ENCODE data around the gene OVOL1.

DNA sequence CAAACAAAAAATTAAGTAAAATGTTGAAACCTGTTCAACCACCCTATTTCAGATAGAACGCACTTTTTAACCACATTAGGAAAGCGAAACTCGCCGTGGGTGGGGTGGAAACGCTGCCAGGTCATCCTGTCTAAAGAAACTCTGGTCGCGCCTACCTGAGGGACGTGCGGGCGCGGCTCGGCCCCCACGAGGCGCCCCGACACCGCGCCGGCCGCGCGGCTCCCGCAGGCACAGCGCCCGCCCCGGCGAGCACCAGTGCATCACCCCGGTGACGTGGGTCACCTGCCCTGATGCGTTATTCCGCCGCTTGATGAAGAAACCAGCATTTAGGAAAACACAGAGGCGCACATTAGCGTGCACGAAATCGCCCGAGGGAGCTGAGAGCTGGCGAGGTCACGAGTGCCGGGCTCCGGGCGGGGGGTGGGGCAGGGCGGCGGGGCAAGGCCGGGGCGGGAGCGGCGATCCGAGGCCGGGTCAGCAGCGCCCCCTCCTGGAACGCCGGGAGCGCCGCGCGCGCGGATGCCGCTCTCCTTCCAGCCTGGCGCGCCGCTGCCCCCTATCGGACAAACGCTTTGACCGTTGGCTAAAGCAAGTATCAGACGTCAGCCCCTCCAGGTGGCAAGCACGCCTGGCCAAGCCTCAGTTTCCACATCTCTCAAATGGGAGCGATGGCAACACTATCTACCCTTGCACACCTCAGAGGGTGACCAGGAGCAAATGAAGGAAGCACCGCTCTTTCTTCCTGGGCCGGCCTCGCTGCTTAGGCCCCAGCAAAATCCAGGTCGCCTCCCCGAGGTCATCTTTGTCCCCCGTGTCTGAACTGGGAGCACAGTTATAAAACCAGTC is 31.2 kb downstream of the OVOL1 start:
- TF ChIP-seq, protein P1, sequence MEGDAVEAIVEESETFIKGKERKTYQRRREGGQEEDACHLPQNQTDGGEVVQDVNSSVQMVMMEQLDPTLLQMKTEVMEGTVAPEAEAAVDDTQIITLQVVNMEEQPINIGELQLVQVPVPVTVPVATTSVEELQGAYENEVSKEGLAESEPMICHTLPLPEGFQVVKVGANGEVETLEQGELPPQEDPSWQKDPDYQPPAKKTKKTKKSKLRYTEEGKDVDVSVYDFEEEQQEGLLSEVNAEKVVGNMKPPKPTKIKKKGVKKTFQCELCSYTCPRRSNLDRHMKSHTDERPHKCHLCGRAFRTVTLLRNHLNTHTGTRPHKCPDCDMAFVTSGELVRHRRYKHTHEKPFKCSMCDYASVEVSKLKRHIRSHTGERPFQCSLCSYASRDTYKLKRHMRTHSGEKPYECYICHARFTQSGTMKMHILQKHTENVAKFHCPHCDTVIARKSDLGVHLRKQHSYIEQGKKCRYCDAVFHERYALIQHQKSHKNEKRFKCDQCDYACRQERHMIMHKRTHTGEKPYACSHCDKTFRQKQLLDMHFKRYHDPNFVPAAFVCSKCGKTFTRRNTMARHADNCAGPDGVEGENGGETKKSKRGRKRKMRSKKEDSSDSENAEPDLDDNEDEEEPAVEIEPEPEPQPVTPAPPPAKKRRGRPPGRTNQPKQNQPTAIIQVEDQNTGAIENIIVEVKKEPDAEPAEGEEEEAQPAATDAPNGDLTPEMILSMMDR (conservative IDR thresholded peaks at IDR 0.05 in 1 of 2, IDR thresholded peaks at IDR 0.05 in 1 of 2; ENCODE audit: extremely low read depth in 1 of 2, insufficient read depth in 1 of 2, low read depth in 1 of 2, low read length in 2 of 2), result peak; percentile 88 to 97
- no peak for TF ChIP-seq EZH2 (IDR thresholded peaks at IDR 0.05; ENCODE audit: borderline replicate concordance, low read length)
